NCI-H526 (cell line): ENCODE measurements around the gene MMP23B.
"Not testable (repeated sequence)": the region's sequence is repeated elsewhere in the genome, so short reads cannot be mapped to it uniquely, and the experiment has no call there.

ENCODE experiments used
- DNase-seq, 2 experiments: peaks; one replicate each; lab custom pipeline; 2025; lab: John Stamatoyannopoulos, UW

The MMP23B gene

DNA sequence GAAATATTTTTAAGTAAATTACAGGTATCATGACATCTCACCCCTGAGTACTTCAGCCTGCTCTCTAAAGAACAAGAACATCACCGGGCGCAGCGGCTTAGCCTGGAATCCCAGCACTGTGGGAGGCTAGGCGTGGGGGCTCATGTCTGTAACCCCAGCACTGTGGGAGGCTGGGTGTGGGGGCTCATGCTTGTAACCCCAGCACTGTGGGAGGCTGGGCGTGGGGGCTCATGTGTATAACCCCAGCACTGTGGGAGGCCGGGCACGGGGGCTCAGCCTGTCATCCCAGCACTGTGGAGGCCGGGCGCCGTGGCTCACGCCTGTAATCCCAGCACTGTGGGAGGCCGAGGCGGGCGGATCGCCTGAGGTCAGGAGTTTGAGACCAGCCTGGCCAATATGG lies 34.6 kb downstream of the MMP23B start:
- no peak for DNase-seq

- no peak for DNase-seq
Measured at GRCh38 chr1:1669468-1670440, 37.8 kb downstream of the MMP23B start.

- DNase-seq, result no peak
Measured at GRCh38 chr1:1670866-1671265, 38.9 kb downstream of the MMP23B start.

- no peak for DNase-seq
Measured at GRCh38 chr1:1671365-1672119, 39.6 kb downstream of the MMP23B start.

DNA sequence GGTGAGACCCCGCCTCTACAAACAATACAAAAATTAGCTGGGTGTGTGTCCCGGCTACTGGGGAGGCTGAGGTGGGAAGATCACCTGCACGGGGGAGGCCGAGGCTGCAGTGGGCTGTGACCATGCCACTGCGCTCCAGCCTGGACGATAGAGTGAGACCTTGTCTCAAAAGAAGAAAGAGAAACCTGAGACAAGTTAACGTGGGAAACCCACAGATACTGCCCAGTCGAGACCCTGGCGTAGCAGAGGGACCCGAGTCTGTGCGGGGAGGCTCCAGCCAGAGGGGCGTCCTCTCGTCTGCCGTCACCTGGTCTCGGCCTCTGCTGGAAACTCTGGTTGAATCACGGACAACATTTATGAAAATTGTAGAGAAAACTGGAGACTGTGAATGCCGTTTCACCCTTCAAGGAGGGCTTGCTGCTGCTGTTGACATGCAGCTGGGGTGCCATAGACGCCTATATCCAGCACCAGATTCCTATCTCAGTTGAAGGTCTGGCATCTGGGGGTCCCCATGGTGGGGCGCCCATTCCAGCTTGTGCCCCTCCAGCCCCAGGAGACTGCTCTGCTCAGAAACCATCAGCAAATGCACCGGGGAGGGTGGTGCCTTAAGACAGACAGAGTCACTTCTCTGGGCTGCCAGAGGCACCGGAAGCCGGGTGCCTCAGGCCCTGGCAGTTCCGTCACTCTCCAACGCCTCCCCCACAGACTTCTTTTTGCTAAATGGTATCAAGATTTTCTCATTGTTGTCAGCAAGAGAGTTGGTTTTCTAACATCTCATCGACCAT lies 40.4 kb downstream of the MMP23B start:
- DNase-seq, result no peak

GRCh38 chr1:1674806-1675205 lies 42.8 kb downstream of the MMP23B start:
- DNase-seq, result not testable (repeated sequence)

GRCh38 chr1:1675218-1675617 lies 43.2 kb downstream of the MMP23B start:
- not testable (repeated sequence) for DNase-seq

DNA sequence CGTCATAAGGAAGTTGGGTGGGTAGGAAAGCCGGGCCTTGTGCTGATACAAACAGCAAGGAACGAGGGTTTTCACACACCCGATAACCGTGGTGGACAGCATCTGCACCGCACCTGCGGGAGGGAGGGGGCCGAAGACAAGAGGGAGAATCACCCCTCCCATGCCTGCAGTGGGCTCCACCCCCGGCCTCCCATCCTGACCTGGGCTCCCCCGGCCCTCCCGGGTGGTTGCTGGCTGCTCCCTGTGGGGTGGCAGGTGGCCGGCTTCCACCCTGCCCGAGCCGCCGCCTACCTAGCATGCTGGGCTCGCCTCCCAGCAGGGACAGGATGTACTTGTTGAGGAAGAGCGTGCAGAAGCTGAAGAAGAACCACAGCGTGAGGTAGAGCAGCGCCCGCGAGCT lies 44.1 kb downstream of the MMP23B start:
- DNase-seq, result not testable (repeated sequence)

GRCh38 chr1:1677718-1678580 lies 46.0 kb downstream of the MMP23B start:
- DNase-seq, result no peak

DNA sequence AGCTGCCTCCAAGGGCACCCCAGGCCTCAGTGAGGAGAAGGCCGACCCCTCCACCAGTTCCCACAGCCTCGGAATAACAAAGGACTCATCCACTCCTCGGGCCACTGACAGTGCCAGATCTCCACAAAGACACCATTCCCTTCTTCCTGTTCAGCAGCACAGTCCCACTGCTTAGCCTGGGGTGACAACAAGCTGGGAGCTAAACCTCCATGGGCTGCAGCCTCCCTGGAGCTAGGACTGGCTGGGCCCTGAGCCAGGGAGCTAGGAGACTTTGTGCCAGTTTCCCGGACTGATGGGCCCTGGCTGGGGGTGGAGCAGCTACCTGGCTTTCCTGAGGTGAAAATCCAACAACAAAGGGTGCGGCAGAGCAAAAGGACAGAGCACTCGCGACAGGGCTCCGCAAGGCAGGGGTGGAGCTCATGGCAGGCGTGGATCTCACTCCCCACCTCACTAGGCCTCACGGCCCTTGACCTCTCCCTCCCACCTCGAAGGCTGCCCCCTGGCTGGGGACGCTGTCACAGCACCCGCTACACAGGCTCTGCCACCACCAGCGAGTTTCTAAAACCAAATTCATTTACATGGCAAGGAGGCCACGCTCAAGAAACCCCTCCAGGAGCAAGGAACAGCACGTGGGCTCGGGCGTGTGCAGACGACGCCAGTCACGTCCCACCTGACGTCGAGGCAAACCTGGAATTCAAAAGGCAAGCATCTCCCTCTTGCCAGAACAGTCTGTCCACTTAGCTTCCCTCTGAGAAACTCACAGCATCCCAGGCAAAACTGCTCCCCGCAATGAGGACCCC lies 46.8 kb downstream of the MMP23B start:
- peak in 1 of 2 experiments; percentile 31 for DNase-seq

GRCh38 chr1:1680031-1680911 lies 48.3 kb downstream of the MMP23B start:
- no peak for DNase-seq

- DNase-seq, result no peak
Measured at GRCh38 chr1:1680912-1681273, 48.9 kb downstream of the MMP23B start.

DNA sequence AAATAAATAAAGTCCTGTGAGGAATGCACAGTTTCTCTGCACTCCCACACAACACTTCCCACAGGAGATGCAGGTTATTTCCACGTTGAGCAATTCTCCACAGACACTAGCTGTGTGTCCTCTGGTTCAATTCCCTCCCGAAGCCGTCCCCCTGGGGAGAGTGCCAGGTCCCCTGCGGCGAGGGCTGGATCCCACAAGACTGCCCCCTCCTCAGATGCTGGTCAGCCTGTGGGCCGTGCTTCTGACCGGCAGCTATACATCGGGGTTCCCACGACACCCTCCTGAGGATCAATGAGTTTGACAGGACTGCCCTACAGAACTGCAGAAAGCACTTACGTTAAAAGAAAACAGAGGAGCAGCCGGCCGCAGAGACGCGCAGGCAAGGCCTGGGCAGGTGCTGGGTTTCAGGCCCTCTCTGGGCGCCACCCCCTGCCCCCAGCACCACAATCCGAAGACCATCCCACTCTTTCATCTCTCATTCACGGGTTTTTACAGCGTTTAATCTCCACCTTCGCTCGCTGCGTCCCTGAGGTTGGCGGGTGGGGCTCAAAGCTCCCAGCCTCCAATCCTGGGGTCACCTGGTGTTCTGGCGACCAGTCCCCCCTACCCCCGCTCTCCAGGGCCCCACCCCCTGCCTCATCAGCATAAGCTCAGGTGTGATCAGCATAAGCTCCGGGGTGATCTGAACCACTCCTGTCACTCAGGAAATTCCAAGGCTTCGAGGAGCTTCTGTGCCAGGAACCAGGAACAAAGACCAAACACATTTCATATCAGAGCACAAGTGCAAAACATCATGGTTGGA lies 51.3 kb downstream of the MMP23B start:
- no peak for DNase-seq
